Peyer's patch (tissue), 4 donors: Measurements from ENCODE around the gene GSTT2.

Experiments
- CTCF ChIP-seq, 6 experiments: fragments of 450-650 bp in 4 of 6; fragments of 200-600 bp in 2 of 6; sonication (generic) in 1 of 6; IDR thresholded peaks; one replicate each; pipeline ENCODE4 v1.5.1; 2017 to 2019; ENCODE audit warnings: antibody characterized with exemption in 6 of 6, mild to moderate bottlenecking in 3 of 6, moderate library complexity in 1 of 6
- POLR2A ChIP-seq, 2 donors: fragments of 450-650 bp; IDR thresholded peaks; one replicate each; pipeline ENCODE4 v1.5.1; 2017; ENCODE audit warnings: antibody characterized with exemption in 2 of 2, mild to moderate bottlenecking in 2 of 2, moderate library complexity in 2 of 2

- no peak for TF ChIP-seq CTCF (IDR thresholded peaks at IDR 0.05)
- no peak for TF ChIP-seq POLR2A (IDR thresholded peaks at IDR 0.05)
Measured at GRCh38 chr22:24024354-24024753, 44.4 kb downstream of the GSTT2 start.
